Esophagus (tissue), 2 donors: ENCODE measurements around the gene CTAGE8. TPM values are rescaled to one million over a fixed set of nuclear protein-coding genes. Genes with fewer than 3 reads are reported as not detected.
"Not testable (repeated sequence)": the region's sequence is repeated elsewhere in the genome, so short reads cannot be mapped to it uniquely, and the experiment has no call there.

ENCODE experiments used
- H3K27ac ChIP-seq, 2 donors: one replicate each; pipeline ENCODE4 v1.5.1; 2013; ENCODE audit warnings: low read depth in 2 of 2, mild to moderate bottlenecking in 2 of 2, inconsistent platforms in 1 of 2, low read length in 1 of 2, moderate library complexity in 1 of 2
- H3K27me3 ChIP-seq, 2 donors: one replicate each; pipeline ENCODE4 v1.6.1; 2013; ENCODE audit warnings: low read length in 2 of 2, control low read depth in 1 of 2, mild to moderate bottlenecking in 1 of 2; ENCODE audit not compliant: insufficient read depth in 2 of 2, control insufficient read depth in 1 of 2
- H3K36me3 ChIP-seq, 2 donors: one replicate each; pipeline ENCODE4 v1.6.1; 2013; ENCODE audit warnings: low read length in 1 of 2; ENCODE audit not compliant: control insufficient read depth in 2 of 2, insufficient read depth in 2 of 2
- H3K4me1 ChIP-seq, 2 donors: one replicate each; pipeline ENCODE4 v1.6.1; 2013; ENCODE audit warnings: low read length in 1 of 2; ENCODE audit not compliant: control insufficient read depth in 2 of 2, insufficient read depth in 2 of 2
- H3K4me3 ChIP-seq, 2 donors: one replicate each; pipeline ENCODE4 v1.5.1; 2013; ENCODE audit warnings: low read length in 2 of 2, mild to moderate bottlenecking in 2 of 2, low read depth in 1 of 2, moderate library complexity in 1 of 2
- H3K9me3 ChIP-seq, 2 donors: one replicate each; pipeline ENCODE4 v1.6.1; 2013; ENCODE audit warnings: mild to moderate bottlenecking in 2 of 2, low read depth in 1 of 2, low read length in 1 of 2, moderate library complexity in 1 of 2; ENCODE audit not compliant: control insufficient read depth in 2 of 2, insufficient read depth in 1 of 2
- WGBS, 2 donors: extraction: QIAGEN DNeasy Blood & Tissue Kit; methylation state at CpG; one replicate each; pipeline ENCODE4 v1.1.7; 2013; 5-methylcytosine and 5-hydroxymethylcytosine counted together
- polyA plus RNA-seq, 2 donors: library from polyadenylated mRNA; stranded (reverse); fragments of 200-250 nt; gene quantifications; one replicate each; pipeline ENCODE4 v1.2.3, GENCODE V29; 2013
- donor health status: healthy with polysubstance abuse.
- donor health status: Bipolar disorder and iron deficiency.

Gene CTAGE8
- polyA plus RNA-seq, 2 donors: 0.01 to 2.5 TPM

DNA sequence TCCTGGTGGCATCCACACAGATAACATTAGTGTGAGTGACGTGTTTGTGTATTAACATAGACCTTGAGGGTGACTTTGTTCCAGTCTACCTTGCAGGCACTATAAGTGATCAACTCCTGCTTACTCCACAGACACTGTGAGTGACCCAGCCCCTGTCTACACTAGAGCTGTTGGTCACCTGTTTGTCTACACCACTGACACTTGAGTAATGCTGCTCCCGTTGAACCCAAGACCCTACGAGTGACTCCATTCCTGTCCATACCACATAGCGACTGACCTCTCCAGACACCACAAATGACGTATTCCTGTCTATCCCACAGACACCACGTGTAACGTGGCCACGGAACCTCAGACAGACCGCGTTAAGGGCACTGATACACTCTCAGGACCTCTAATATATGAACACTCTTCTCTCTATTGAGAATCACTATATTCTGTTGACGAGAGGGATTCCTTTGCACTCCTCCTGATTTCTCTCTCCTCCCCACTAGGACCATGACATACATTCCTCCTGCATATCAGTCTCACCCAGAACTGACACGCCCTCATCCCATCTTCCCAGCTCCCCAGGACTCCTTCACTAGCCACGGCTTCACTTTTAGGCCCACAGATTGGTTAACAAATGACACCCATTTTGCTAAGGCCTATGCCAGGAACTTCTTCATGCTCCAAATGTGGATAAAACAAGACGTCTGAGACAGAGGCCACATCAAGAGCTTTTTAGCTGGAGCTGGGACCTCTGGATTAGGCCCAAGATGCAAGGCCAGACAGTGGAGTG is 23.5 kb upstream of the CTAGE8 start:
- not testable (repeated sequence) for H3K4me3 ChIP-seq, H3K36me3 ChIP-seq, H3K27ac ChIP-seq, H3K4me1 ChIP-seq, H3K27me3 ChIP-seq, H3K9me3 ChIP-seq
- WGBS, 2 donors: 87 to 93% methylated on average over 2 to 3 of the region's 14 CpGs

DNA sequence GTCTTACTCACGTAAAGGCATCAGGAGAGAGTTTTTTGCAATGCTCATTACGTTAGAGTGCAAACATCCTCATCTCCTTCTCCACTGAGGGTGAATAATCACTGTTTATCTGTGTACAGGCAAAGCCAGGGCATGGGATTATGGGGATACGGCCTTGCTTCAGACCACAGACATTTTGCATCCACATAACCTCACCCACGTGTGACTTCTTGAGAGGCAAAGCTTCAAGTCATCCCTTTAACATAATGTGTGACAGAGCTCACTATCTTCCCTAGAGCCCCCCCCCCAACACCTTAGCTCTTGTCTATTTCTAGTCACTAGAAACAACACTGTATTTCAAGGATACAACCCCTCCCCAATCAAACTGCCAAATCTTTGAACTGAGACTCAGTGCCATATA is 22.5 kb upstream of the CTAGE8 start:
- H3K4me3 ChIP-seq, H3K4me1 ChIP-seq, H3K9me3 ChIP-seq, H3K36me3 ChIP-seq, H3K27ac ChIP-seq, H3K27me3 ChIP-seq: not testable (repeated sequence)
- 41 to 59% methylated on average over 2 of the region's 4 CpGs for WGBS, 2 donors

DNA sequence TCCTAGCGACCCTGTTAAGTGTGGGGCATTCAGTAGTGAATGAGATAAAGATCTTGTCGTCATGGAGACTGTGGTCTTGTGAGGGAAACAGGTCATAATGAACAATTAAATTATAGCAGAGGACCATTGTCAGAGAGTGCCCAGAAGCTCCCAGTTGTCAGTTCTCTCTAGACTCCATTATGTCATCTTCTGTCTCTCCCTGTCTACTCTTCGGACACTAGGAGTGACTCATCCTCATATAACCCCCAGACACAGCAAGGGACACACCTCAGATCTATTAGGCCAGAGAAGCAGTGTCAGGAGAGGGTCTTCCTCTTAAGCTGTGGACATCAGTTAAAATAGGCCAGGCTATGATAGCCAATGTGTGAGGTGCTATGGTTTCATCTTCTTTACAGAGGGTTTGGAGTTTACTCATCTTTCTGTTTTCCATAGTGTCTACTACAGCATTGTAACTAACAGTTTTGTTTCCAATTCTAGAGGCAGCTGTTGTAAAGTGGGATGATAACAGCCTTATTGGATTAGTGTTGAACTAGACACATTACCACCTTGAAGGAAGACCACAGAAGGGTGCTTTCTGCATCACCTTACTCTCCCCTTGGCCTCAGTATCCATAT is 18.2 kb upstream of the CTAGE8 start:
- WGBS, 2 donors: no CpG with 5 or more reads among the region's 3 CpGs
- H3K27me3 ChIP-seq, H3K27ac ChIP-seq, H3K4me1 ChIP-seq, H3K9me3 ChIP-seq, H3K4me3 ChIP-seq, H3K36me3 ChIP-seq: not testable (repeated sequence)

DNA sequence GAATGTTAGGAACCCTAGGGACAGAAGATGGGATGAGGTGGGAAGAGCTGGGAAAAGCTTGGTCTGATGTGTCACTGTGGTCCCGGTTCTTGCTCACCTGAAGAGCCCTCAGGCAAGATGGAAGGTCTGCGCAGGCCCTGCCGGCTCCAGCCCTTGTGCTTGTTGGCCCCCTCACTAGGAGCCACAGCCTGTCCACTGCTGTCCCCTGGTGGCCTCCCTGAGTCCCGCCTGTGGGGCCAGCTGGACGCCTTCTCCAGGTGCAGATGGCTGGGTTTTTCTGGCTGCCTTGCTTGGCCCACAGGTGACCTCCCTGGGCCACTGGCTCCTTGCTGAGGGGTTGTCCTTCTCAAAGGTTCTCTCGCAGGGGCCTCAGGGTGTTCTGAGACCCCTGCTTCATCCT is 14.6 kb upstream of the CTAGE8 start:
- WGBS, 2 donors: no CpG with 5 or more reads among the region's 6 CpGs
- not testable (repeated sequence) for H3K36me3 ChIP-seq, H3K4me1 ChIP-seq, H3K27me3 ChIP-seq, H3K4me3 ChIP-seq, H3K27ac ChIP-seq, H3K9me3 ChIP-seq

DNA sequence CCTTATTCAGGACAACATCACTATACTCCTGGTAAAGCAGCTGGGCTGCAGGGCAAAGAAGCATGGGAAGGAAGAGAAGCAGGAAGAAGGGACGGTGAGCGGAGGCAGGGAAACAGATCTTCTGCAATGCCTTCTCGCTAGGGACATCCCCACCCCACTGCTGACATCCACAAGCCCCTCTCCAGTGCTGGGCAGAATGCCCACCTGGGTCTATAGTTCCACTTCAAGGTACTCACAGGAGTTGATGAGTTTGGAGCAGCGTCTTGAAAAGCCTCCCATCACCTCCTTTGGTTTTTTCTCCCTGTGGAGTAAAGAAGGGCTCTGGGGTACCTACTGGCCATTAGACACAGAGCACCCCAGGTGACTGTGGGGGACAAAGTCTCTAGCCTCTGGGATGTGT is 13.4 kb upstream of the CTAGE8 start:
- H3K36me3 ChIP-seq, H3K4me1 ChIP-seq, H3K27ac ChIP-seq, H3K9me3 ChIP-seq, H3K4me3 ChIP-seq, H3K27me3 ChIP-seq: not testable (repeated sequence)
- 90% methylated on average over 2 of the region's 4 CpGs for WGBS, 2 donors

DNA sequence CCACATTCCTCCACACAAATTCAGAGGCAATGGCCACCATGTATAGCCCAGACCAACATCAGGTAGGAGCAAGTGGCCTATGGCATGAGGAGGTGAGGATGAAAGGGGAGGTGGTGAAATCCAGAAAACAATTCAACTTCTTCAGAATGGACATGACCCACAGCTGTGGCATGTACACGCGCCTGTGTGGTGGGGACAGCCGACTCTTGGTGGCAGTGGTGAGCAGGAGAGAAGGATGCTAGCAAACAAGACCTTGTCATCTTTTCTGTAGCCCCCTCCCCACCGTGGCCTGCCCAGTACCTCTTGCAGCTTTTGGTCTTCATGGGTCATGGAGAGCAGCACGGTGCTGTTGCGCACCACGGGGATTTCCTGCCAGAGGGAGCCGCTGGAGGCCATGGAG is 12.9 kb upstream of the CTAGE8 start:
- H3K4me3 ChIP-seq, H3K4me1 ChIP-seq, H3K27ac ChIP-seq, H3K36me3 ChIP-seq, H3K27me3 ChIP-seq, H3K9me3 ChIP-seq: not testable (repeated sequence)
- no CpG with 5 or more reads among the region's 8 CpGs for WGBS, 2 donors

DNA sequence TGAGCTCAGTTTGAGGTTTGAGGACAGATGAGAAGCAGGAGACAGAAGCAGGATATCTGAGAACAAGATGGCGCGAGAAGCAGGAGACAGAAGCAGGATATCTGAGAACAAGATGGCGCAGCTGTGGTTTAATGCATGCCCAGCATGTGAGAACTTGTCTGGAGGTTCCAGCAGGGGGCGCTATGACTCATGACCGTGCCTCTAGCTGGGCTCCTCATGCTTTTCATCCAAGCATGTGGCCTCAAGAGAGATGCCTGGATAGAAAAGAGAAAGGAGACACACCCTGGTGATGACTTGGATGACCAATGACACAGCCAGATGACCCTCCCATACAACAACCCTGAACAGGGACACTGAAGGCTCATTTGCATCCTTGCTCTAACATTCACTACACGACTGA is 10.9 kb upstream of the CTAGE8 start:
- not testable (repeated sequence) for H3K4me1 ChIP-seq, H3K27ac ChIP-seq, H3K27me3 ChIP-seq, H3K9me3 ChIP-seq, H3K4me3 ChIP-seq, H3K36me3 ChIP-seq
- WGBS, 2 donors: 96 to 100% methylated on average over 3 of the region's 6 CpGs

DNA sequence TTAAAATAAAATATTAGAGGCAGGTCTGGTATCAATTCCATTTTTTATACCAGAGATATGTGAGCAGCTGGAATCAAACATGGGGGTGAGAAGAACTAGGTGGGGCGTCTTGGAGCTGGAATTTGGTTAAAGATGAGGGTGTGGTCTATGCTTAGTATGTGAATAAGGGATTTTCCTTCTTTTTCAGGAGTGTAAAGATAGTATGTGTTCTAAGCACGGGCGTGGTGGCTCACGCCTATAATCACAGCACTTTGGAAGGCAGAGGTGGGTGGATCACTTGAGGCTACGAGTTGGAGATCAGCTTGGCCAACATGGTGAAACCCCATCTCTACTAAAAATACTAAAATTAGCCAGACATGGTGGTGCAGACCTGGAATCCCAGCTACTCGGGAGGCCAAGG is 6.2 kb upstream of the CTAGE8 start:
- not testable (repeated sequence) for H3K27me3 ChIP-seq, H3K27ac ChIP-seq

DNA sequence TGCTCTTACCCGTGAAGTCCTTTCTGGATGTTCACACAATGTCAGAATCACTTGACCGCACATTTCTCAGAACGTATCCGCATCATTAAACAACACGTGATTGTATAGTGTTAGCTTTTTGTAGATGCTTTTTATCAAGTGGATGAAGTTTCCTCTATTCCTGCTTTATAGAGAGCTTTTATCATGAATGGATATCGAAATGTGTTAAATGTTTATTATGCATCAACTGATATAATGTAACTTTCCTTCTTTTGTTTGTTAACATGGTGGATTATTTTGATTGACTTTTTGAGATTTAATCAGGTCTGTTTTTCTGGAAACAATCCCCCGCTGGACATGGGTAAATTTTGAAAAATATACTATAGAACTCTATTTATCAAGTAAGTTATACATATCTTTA is 4.4 kb downstream of the CTAGE8 start, which contains the start of gene OR2A7:
TSS of gene OR2A7 (minus strand) at position 101 of the 400 bp plus-strand sequence. CDS start 5,164 bp downstream, outside the sequence.
- not testable (repeated sequence) for H3K27ac ChIP-seq, H3K9me3 ChIP-seq, H3K4me3 ChIP-seq, H3K4me1 ChIP-seq, H3K36me3 ChIP-seq, H3K27me3 ChIP-seq
- 94 to 95% methylated on average over 6 of the region's 7 CpGs for WGBS, 2 donors

More for the DNA sequence above, 6.2 kb upstream of the CTAGE8 start:
- WGBS, 2 donors: 87 to 93% methylated on average over 4 of the region's 6 CpGs
- H3K9me3 ChIP-seq, H3K36me3 ChIP-seq, H3K4me3 ChIP-seq, H3K4me1 ChIP-seq: not testable (repeated sequence)

DNA sequence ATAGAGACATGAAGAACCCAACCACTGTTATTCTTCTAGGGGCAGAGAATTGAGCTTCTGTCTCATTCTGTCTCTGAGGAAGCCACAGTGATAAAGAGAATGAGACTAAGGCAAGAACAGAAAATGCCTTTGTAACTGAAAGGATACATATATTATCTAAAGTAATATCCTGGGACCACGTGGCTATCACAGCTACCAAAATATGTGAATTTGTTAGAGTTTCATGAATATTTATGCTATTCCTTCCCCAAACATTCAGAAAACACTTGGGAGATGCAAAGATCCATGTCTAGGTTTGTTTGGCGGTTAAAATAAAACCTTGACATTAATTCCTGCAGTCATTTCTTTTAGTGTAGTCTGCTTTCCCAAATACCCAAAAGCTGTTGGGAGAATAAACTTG is 7.0 kb downstream of the CTAGE8 start:
- not testable (repeated sequence) for H3K4me1 ChIP-seq

More for the DNA sequence above, 7.0 kb downstream of the CTAGE8 start:
- H3K27ac ChIP-seq, H3K4me3 ChIP-seq, H3K36me3 ChIP-seq, H3K9me3 ChIP-seq, H3K27me3 ChIP-seq: not testable (repeated sequence)
- WGBS, 2 donors: no CpG with 5 or more reads among the region's 2 CpGs
